ENCODE data around the gene OPHN1.
"Not testable (repeated sequence)": the region's sequence is repeated elsewhere in the genome, so short reads cannot be mapped to it uniquely, and the experiment has no call there.

The OPHN1 gene

GRCh38 chrX:68421636-68422035 is 11.7 kb downstream of the OPHN1 start:
- DNase-seq (ENCODE audit: low read depth) = no peak

GRCh38 chrX:68420559-68420958 is 12.7 kb downstream of the OPHN1 start:
- DNase-seq (ENCODE audit: low read depth) = no peak

- DNase-seq (ENCODE audit: low read depth) = no peak
Observed at GRCh38 chrX:68419975-68420374, 13.3 kb downstream of the OPHN1 start.

- DNase-seq (ENCODE audit: low read depth) = no peak
Observed at GRCh38 chrX:68417651-68418050, 15.6 kb downstream of the OPHN1 start.

- no peak for DNase-seq (ENCODE audit: low read depth)
Observed at GRCh38 chrX:68416592-68416991, 16.7 kb downstream of the OPHN1 start.

GRCh38 chrX:68415316-68415715 is 18.0 kb downstream of the OPHN1 start:
- DNase-seq (ENCODE audit: low read depth) = peak; percentile 37

- no peak for DNase-seq (ENCODE audit: low read depth)
Observed at GRCh38 chrX:68413254-68413653, 20.0 kb downstream of the OPHN1 start.

- DNase-seq (ENCODE audit: low read depth) = no peak
Observed at GRCh38 chrX:68411729-68412128, 21.6 kb downstream of the OPHN1 start.

GRCh38 chrX:68409194-68409593 is 24.1 kb downstream of the OPHN1 start:
- DNase-seq (ENCODE audit: low read depth) = no peak

- DNase-seq (ENCODE audit: low read depth) = no peak
Observed at GRCh38 chrX:68403522-68403921, 29.8 kb downstream of the OPHN1 start.

- DNase-seq (ENCODE audit: low read depth) = no peak
Observed at GRCh38 chrX:68403038-68403437, 30.3 kb downstream of the OPHN1 start.

GRCh38 chrX:68402094-68402493 is 31.2 kb downstream of the OPHN1 start:
- no peak for DNase-seq (ENCODE audit: low read depth)

- no peak for DNase-seq (ENCODE audit: low read depth)
Observed at GRCh38 chrX:68398291-68398690, 35.0 kb downstream of the OPHN1 start.

GRCh38 chrX:68396953-68397352 is 36.3 kb downstream of the OPHN1 start:
- no peak for DNase-seq (ENCODE audit: low read depth)

- not testable (repeated sequence) for DNase-seq (ENCODE audit: low read depth)
Observed at GRCh38 chrX:68389419-68389960, 43.8 kb downstream of the OPHN1 start.

GRCh38 chrX:68387776-68388175 is 45.5 kb downstream of the OPHN1 start:
- DNase-seq (ENCODE audit: low read depth) = no peak

- no peak for DNase-seq (ENCODE audit: low read depth)
Observed at GRCh38 chrX:68383540-68383939, 49.8 kb downstream of the OPHN1 start.

- not testable (repeated sequence) for DNase-seq (ENCODE audit: low read depth)
Observed at GRCh38 chrX:68377579-68377978, 55.7 kb downstream of the OPHN1 start.

- no peak for DNase-seq (ENCODE audit: low read depth)
Observed at GRCh38 chrX:68376373-68376772, 56.9 kb downstream of the OPHN1 start.

GRCh38 chrX:68375803-68376202 is 57.5 kb downstream of the OPHN1 start:
- DNase-seq (ENCODE audit: low read depth) = no peak

GRCh38 chrX:68372665-68373064 is 60.6 kb downstream of the OPHN1 start:
- no peak for DNase-seq (ENCODE audit: low read depth)

GRCh38 chrX:68369559-68369958 is 63.7 kb downstream of the OPHN1 start:
- DNase-seq (ENCODE audit: low read depth) = no peak

GRCh38 chrX:68365341-68365740 is 68.0 kb downstream of the OPHN1 start:
- DNase-seq (ENCODE audit: low read depth) = no peak

GRCh38 chrX:68363984-68364383 is 69.3 kb downstream of the OPHN1 start:
- DNase-seq (ENCODE audit: low read depth) = no peak

- DNase-seq (ENCODE audit: low read depth) = no peak
Observed at GRCh38 chrX:68358679-68359078, 74.6 kb downstream of the OPHN1 start.
